GM20000 (cell line): ENCODE data around the gene RAB6B.

Experiments used
- DNase-seq: peaks from one replicate; pipeline ENCODE4 v3.0.0; 2012; ENCODE audit warnings: low spot score
- CTCF ChIP-seq: IDR thresholded peaks from 2 replicates; pipeline ENCODE4 v1.5.1; 2012; ENCODE audit warnings: mild to moderate bottlenecking, control low read depth; ENCODE audit errors: extremely low read depth, missing control alignments

The RAB6B gene

GRCh38 chr3:133891662-133892378 lies 3.9 kb downstream of the RAB6B start:
- no peak for TF ChIP-seq CTCF
- DNase-seq, result no peak

GRCh38 chr3:133890972-133891644 lies 4.6 kb downstream of the RAB6B start:
- TF ChIP-seq CTCF, result no peak
- DNase-seq, result no peak

GRCh38 chr3:133890037-133890436 lies 5.6 kb downstream of the RAB6B start:
- DNase-seq, result no peak

GRCh38 chr3:133888726-133889340 lies 6.8 kb downstream of the RAB6B start:
- no peak for TF ChIP-seq CTCF
- DNase-seq, result no peak

More at GRCh38 chr3:133890037-133890436, 5.6 kb downstream of the RAB6B start:
- TF ChIP-seq CTCF, result no peak

- no peak for TF ChIP-seq CTCF
- no peak for DNase-seq
Measured at GRCh38 chr3:133887803-133888703, 7.6 kb downstream of the RAB6B start.

GRCh38 chr3:133887074-133887802 lies 8.4 kb downstream of the RAB6B start:
- DNase-seq, result no peak

More at GRCh38 chr3:133887074-133887802, 8.4 kb downstream of the RAB6B start:
- no peak for TF ChIP-seq CTCF
